Left lung (tissue), 10 donors: ENCODE data around the gene STAU1. TPM values are rescaled to one million over a fixed set of nuclear protein-coding genes. Genes with fewer than 3 reads are reported as not detected.
"Not testable (repeated sequence)": the region's sequence is repeated elsewhere in the genome, so short reads cannot be mapped to it uniquely, and the experiment has no call there.

Source experiments
- ATAC-seq: fragments of 200-7000 bp; cut with Tn5 transposase; one replicate; pipeline ENCODE4 v1.9.1; 2020; ENCODE audit warnings: moderate library complexity
- DNase-seq, 4 donors: peaks; one replicate each; pipeline ENCODE4 v3.0.0-alpha.2; 2013 to 2020
- H3K27ac ChIP-seq, 2 donors: fragments of 200-600 bp; sonication (generic) in 1 of 2; one replicate each; pipeline versions ENCODE4 v1.5.0 to v1.8.0; 2020 to 2021
- H3K27me3 ChIP-seq, 2 donors: fragments of 200-600 bp; sonication (generic) in 1 of 2; one replicate each; pipeline versions ENCODE4 v1.5.0 to v1.8.0; 2020 to 2021
- H3K36me3 ChIP-seq, 2 donors: fragments of 200-600 bp; sonication (generic) in 1 of 2; one replicate each; pipeline versions ENCODE4 v1.5.0 to v1.8.0; 2020 to 2021
- H3K4me1 ChIP-seq, 2 donors: fragments of 200-600 bp; one replicate each; pipeline ENCODE4 v1.8.0; 2021
- H3K4me3 ChIP-seq, 2 donors: fragments of 200-600 bp; sonication (generic) in 1 of 2; one replicate each; pipeline versions ENCODE4 v1.5.0 to v1.8.0; 2020 to 2021; ENCODE audit warnings: mild to moderate bottlenecking in 1 of 2
- H3K9me3 ChIP-seq, 2 donors: fragments of 200-600 bp; sonication (generic) in 1 of 2; one replicate each; pipeline versions ENCODE4 v1.5.0 to v1.8.0; 2020 to 2021
- intact Hi-C, 2 donors: fragments of 100-400 bp; cut with DNase I; formaldehyde crosslinking; loops; one replicate each; pipeline versions ENCODE4 v1.11.2 to v1.14.2; 2022
- polyA plus RNA-seq, 6 donors: library from polyadenylated mRNA; unstranded; fragments of 120-200 nt; gene quantifications; one replicate each; pipeline ENCODE4 v1.2.1, GENCODE V29; 2013; ENCODE audit not compliant: insufficient read length in 6 of 6
- total RNA-seq, 2 donors: library from RNA; stranded (reverse); fragmentation: NEBNext Ultra II Directional; extraction: Animal tissue kit (Norgen Biotek cat#: 25700); gene quantifications; one replicate each; pipeline ENCODE4 v1.2.1, GENCODE V29; 2021
- TF ChIP-seq, protein P1 (sequence below), 2 donors: fragments of 200-600 bp; sonication (generic) in 1 of 2; IDR thresholded peaks; one replicate each; pipeline versions ENCODE4 v1.5.0 to v1.8.0; 2021; ENCODE audit warnings: antibody characterized with exemption in 2 of 2
- donor health status: DM: no; HTN: yes; CAD: no.
- donor health status: DM: no; HTN: no; CAD: no.

STAU1 gene
- total and polyA plus RNA-seq, 8 donors = 68.6 to 103 (median 98.5) TPM

DNA sequence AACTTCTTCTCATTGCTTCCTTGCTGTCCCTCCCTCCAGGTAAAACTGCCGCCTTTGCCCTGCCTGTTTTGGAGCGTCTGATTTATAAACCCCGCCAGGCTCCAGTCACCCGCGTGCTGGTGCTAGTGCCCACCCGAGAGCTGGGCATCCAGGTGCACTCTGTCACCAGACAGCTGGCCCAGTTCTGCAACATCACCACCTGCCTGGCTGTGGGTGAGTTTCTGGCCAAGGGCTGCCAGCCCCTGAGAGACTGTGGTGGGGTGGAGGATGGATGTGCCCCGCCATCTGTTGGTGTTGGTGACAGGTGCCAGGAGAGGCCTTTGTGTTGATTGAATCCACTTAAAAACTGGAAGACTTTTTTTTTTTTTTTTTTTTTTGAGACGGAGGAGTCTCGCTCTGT is 40.5 kb upstream of the STAU1 start:
- no peaks in the 10 kb centered on the region for H3K9me3 ChIP-seq
- peaks cover 0 to 13% of the 10 kb centered on the region in 2 donors for H3K4me1 ChIP-seq
- H3K4me3 ChIP-seq = no peak overlapping the region
- ATAC-seq = no peak
- DNase-seq = no peak
- no peak overlapping the region for H3K27ac ChIP-seq
- H3K36me3 ChIP-seq = peaks cover 0 to 100% of the 10 kb centered on the region in 2 donors
- H3K27me3 ChIP-seq = no peaks in the 10 kb centered on the region
- intact Hi-C loops = no loop called here
- TF ChIP-seq, protein P1, sequence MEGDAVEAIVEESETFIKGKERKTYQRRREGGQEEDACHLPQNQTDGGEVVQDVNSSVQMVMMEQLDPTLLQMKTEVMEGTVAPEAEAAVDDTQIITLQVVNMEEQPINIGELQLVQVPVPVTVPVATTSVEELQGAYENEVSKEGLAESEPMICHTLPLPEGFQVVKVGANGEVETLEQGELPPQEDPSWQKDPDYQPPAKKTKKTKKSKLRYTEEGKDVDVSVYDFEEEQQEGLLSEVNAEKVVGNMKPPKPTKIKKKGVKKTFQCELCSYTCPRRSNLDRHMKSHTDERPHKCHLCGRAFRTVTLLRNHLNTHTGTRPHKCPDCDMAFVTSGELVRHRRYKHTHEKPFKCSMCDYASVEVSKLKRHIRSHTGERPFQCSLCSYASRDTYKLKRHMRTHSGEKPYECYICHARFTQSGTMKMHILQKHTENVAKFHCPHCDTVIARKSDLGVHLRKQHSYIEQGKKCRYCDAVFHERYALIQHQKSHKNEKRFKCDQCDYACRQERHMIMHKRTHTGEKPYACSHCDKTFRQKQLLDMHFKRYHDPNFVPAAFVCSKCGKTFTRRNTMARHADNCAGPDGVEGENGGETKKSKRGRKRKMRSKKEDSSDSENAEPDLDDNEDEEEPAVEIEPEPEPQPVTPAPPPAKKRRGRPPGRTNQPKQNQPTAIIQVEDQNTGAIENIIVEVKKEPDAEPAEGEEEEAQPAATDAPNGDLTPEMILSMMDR (IDR thresholded peaks at IDR 0.05) = no peak

DNA sequence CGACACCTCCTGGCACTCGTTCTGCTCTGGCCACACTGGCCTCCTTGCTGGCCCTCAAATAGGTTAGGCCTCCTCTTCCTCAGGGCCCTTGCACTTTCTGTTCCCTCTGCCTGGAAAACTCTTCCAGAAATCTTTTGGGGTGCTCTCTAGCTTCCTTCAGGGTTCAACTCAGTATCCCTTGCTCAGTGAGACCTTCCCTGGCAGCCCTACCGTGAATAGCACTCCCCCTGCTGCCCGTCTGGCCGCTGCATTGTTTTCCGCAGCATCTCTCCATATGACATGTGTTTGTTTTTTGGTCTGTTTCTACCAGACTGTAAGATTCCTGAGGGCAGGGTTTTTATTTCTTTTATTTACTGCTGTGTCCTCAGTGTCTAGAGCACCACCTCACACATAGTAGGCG is 37.8 kb upstream of the STAU1 start:
- Histone ChIP-seq H3K4me3 (no peak overlapping the region), H3K27ac (no peak overlapping the region), H3K36me3 (peaks cover 0 to 97% of the 10 kb centered on the region in 2 donors), H3K4me1 (peaks cover 0 to 12% of the 10 kb centered on the region in 2 donors), H3K9me3 (no peaks in the 10 kb centered on the region), H3K27me3 (no peaks in the 10 kb centered on the region)
- TF ChIP-seq, protein P1 (IDR thresholded peaks at IDR 0.05) = no peak
- intact Hi-C loops = no loop called here
- no peak for ATAC-seq
- no peak for DNase-seq

DNA sequence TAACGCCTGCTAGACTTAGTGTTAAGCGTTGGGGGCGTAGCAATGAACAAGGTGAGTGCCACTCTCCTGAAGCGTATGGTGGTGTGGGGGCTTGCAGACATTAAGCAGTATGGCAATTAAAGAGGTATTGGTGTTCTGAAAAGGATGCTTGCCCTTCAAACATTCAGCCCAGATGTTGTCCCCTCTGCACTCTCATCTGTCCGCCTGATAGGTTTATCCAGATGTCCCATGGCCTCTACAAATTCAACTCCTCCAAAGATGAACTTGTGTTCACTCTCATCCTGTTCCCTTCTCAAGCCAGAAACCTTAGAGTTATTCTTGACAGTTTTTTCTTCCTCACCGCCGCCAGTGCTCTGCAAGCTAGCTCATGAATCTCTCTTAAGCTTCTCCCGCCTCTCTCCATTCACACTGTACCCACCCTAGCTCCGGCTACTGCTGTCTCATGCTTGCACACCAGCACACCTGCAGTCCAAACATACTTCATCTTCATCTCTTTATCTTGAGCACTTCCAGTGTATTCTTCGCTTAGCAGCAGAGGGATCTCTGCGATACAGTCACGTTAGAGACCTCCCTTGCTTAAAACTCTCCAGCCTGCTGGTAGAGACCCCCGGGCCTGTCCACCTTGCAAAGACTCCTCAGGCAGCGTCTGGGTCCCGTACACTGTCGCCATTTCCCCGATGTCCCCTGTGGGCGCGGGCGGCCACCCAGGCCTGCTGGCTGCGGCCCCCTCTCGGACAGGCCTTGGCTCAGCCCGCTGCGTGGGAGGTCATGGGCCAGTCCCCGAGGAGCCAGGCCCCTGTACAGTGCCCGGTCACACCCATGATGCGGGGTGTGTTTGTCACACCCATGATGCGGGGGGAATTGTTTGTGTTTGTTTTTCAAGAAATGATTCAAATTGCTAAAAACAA is 32.0 kb upstream of the STAU1 start:
- ATAC-seq = no peak
- peaks cover 8 to 29% of the 10 kb centered on the region in 2 donors for H3K4me1 ChIP-seq
- intact Hi-C loops = loop anchor here in 1 of 2 donors (5.0 kb wide), 1 partner anchor 88 kb away; no protein-coding TSS in a partner anchor
- H3K27ac ChIP-seq = peak overlapping the region; percentile 81 to 86
- no peaks in the 10 kb centered on the region for H3K27me3 ChIP-seq
- TF ChIP-seq, protein P1 (IDR thresholded peaks at IDR 0.05) = no peak
- no peaks in the 10 kb centered on the region for H3K9me3 ChIP-seq
- H3K4me3 ChIP-seq = peak overlapping the region; percentile 68 to 87
- DNase-seq = peak in 1 of 4 donors; percentile 74
- H3K36me3 ChIP-seq = peaks cover 0 to 40% of the 10 kb centered on the region in 2 donors

DNA sequence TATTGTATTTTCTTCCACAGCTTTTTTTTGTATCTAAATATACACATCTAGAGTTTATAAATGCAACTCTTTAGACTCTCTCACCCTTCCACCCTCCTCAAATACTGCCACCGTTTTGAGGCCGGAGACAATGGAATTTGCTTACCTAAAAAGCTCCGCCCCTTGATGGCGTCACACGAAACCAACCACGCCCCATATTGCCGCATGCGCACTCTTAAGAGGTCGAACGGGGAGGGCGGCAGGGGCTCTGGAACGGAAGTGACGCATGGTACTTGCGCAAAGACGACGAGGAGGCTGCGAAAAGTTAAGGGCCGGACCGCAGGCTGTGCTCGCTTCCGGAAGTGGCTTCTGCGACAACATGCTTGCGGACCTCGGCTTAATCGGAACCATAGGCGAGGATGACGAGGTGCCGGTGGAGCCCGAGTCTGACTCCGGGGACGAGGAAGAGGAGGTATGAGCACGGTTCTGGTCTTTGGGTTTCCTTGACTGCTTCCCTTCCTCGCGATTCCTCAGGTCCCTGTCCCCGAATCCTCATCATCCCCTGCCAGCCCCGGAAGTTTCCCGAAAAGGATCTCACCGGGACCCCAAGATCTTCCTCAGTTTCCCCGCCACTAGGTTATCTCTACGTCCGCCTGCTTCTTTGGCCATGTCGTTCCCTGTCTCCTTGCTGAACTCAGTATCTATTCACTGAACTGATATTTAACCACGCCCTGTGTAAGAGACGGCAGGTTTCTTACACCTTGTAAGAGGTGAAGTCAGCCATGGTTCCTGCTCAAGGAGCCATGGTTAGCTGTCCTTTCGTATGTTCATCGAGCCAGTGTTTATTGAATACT is 31.2 kb upstream of the STAU1 start, which contains the start of gene DDX27:
Gene DDX27, plus strand, starts transcription at position 326 of the 833 bp plus-strand sequence. Its CDS starts 33 bp downstream, at position 359.
- H3K4me1 ChIP-seq = peaks cover 8 to 29% of the 10 kb centered on the region in 2 donors
- peak within 1 kb of the TSS; percentile 68 to 87 for H3K4me3 ChIP-seq
- TF ChIP-seq, protein P1 (IDR thresholded peaks at IDR 0.05) = no peak
- peak; percentile 90 for ATAC-seq
- peak; percentile 97 to 99 (median 98) for DNase-seq
- H3K36me3 ChIP-seq = peaks cover 0 to 31% of the 10 kb centered on the region in 2 donors
- H3K27me3 ChIP-seq = no peaks in the 10 kb centered on the region
- intact Hi-C loops = loop anchor here in 1 of 2 donors (5.0 kb wide), 1 partner anchor 87 kb away; no protein-coding TSS in a partner anchor
- peak within 1 kb of the TSS; percentile 81 to 86 for H3K27ac ChIP-seq
- no peaks in the 10 kb centered on the region for H3K9me3 ChIP-seq

DNA sequence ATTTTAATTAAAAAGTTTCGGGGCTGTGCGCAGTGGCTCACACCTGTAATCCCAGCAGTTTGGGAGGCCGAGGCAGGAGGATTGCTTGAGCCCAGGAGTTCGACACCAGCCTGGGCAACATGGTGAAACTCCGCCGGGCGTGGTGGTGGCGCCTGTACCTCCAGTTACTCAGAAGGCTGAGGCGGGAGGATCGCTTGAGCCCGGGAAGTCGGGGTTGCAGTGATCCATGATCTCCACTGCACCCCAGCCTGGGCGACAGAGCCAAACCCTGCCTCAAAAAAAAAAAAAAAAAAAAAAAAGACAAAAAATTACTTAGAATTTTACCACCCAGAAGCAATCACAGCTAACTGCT is 30.6 kb upstream of the STAU1 start:
- DNase-seq (peak in 1 of 4 donors; percentile 51), ATAC-seq (peak; percentile 4)
- Histone ChIP-seq H3K4me1 (peaks cover 8 to 29% of the 10 kb centered on the region in 2 donors), H3K27ac (peak overlapping the region; percentile 81 to 86), H3K36me3 (peaks cover 0 to 25% of the 10 kb centered on the region in 2 donors), H3K4me3 (peak overlapping the region in 1 of 2 donors; percentile 68)
- intact Hi-C loops = loop anchor here in 1 of 2 donors (5.0 kb wide), 1 partner anchor 86 kb away; no protein-coding TSS in a partner anchor
- H3K9me3 ChIP-seq, H3K27me3 ChIP-seq: not testable (repeated sequence)
